HG03039 (cell line): Measurements from ENCODE around the gene MALSU1.
"Not testable (repeated sequence)": the region's sequence is repeated elsewhere in the genome, so short reads cannot be mapped to it uniquely, and the experiment has no call there.

ENCODE experiments used
- ATAC-seq: cut with Tn5 transposase; IDR thresholded peaks from one replicate; pipeline ENCODE4 v1.9.1; 2021; ENCODE audit warnings: mild to moderate bottlenecking, moderate library complexity; ENCODE audit not compliant: unreplicated experiment

Gene MALSU1

DNA sequence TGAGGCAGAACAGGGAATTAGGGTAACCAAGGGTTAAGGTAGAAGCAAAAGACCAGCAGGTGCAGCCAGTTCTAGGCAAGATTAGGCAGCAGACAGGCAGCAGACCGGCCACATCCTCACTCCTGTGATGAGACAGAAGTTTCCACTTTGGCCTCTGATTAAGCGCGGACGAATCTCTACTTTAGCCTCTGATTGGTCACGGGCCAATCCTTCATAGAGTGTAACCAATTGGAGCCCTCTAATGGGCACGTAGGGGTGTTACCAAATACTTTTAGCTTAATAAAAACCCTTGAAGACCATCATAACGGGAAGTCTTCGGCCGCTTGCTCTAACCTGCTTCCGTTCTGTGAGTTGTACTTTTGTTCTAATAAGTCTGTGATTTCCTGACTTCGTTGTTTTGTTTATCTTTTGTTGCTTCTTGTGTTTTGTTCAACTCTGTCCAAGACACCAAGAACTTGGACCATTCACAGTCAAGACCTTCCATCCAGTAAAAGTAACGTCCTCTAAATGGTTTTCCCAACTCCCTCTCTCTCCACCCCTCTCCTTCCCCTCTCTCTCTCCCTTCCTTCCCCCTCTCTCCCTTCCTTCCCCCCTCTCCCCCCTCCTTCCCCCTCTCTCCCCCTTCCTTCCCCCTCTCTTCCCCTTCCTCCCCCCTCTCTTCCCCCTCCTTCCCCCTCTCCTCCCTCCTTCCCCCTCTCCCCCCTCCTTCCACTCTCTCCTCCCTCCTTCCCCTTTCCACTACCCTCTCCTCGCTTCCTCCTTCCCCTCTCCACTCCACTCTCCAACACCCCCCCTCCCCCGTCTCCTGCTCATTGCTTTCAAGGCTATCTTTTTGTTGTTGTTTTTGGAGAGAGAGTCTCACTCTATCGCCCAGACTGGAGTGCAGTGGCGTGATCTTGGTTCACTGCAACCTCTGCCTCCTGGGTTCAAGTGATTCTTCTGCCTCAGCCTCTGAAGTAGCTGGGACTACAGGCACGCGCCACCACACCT, 13.2 kb upstream of the MALSU1 start:
- no peak for ATAC-seq

DNA sequence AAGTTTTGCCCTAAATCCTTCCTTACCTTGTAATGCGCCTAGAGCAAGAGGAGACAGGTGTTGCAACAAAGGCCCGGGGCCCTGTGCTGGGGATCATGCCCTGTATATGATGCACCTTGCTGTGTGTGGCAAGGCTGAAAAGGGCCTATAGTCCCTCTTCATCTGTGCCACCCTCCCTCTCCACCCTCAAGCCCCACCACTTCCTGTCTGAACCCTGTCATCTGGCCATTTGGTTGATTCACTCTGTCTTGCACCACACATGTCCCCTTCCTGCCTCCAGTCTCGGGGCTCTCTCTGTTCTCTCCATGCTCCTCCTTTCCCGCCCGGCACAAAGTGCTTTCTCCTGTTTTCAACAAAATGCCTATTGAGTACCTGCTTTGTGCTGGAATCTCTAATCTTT, 11.5 kb upstream of the MALSU1 start:
- no peak for ATAC-seq

GRCh38 chr7:23290993-23291392, 8.1 kb upstream of the MALSU1 start:
- no peak for ATAC-seq

GRCh38 chr7:23291957-23292560, 7.1 kb upstream of the MALSU1 start:
- ATAC-seq: no peak

DNA sequence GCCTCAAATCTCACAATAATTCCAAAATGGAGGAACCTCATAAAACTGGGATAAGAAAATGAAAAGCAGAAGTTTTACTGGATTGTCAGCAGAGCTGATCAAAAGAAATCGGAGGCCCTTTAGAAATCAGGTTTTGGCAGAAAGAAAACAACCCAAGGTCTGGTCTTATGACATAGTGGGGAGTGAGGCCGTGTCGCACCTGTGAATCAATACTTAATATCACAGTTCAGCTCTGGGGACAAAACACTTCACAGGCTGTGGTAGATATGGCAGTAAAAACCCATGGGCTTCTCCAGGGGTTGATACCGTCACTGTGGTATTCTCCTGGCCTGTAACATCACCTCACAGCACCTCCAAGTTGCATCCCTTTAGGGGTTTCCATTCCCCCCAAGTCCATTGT, 6.5 kb upstream of the MALSU1 start:
- no peak for ATAC-seq

DNA sequence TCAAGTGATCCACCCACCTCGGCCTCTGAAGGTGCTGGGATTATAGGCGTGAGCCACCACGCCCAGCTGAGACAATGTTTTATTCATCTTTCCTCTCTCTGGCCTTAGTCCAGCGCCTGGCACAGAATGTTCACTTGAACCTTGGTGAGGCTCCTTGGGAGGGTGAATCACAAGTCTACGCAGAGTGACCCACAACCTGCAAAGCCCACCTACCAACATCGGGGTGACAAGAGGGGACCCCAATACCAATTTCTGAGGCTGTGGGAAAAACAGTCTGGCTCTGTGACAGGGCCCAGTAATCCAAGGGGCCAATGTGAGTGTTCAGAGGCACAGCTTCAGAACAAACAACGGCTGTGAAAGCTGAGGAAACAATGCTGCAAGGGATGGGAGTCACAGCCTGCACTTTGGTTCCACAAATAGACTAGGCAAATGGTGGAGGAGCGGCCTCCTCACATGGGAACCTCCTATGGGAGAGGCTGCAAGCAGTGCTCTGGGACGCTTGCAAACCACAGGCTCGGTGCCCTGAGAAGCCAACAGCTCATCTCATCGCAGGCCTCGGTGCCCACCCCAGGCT, 5.6 kb upstream of the MALSU1 start:
- ATAC-seq: no peak

- no peak for ATAC-seq
These were observed 4.4 kb upstream of the MALSU1 start for GRCh38 chr7:23294549-23295400.

DNA sequence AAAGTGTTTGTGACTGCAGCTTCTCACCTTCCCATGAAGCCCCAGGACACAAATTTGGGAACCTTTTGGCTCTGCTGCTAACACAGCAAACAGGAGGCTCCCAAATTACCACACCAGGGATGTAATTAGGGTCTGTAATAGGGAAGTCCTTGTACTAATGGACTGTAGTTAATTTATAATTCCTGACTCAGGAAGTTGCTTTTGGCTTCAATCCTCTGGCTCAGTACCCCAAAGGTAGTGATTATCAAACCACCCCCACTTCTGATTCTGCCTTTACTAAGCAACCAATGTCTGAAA, 3.8 kb upstream of the MALSU1 start:
- ATAC-seq: no peak

DNA sequence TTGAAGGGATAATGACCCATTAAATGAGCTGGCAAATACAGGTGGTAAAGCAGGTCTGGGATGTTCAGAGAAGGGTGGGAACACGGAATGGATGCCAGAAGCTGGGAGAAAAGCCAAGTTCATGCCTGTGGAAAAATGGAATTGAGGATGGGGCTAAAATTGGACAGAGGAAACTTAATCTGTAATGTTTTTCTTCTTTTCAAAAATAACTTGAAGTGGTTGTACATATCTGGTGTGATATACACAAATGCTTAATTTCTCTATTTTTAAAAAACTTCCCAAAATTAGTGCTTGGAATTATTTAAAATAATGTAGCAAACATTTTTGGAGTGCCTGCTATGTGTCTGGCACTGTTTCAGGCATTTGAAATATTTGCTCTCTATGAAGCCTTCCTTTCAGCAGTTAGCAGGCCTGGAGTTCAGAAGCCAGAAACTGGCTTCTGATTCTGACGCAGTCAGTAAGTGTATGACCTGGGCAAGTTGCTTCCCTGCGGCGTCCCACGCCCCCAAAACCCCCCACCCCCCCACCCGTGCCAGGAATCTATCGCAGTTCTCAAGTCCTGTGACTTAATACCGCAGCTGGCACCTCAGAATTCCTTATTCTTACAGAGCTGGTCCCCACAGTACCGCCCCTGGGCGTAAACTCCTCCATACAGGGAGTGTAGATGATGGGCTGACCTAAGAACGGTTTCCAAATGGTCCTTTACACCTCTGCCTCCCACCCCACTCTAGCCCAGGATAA, 828 bp upstream of the MALSU1 start:
- ATAC-seq: no peak

DNA sequence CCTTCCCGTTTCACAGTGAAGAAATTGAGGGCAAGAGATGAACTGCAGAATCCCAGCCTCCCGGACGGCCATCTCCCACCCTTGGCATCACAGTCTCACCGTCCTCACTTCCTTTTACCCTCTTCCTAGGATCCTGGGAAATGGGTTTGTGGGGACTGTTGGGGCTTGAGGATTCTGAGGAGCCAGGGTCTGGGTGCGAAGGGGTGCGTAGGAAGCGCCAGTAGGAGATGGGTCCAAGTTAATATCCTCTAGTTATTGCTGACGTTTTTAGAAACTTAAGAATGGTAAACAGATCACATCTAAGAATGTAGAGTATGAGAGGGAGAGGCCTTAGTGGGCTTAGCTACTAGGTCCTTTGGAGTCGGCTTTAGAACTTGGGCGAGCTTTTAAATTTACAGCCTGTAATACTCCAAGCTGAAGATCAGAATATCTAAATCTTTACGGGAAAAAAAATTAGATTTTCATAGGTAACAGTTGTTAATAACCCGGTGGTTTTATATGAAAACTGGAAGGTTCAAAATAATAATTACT, 696 bp downstream of the MALSU1 start:
- ATAC-seq: peak; percentile 2

DNA sequence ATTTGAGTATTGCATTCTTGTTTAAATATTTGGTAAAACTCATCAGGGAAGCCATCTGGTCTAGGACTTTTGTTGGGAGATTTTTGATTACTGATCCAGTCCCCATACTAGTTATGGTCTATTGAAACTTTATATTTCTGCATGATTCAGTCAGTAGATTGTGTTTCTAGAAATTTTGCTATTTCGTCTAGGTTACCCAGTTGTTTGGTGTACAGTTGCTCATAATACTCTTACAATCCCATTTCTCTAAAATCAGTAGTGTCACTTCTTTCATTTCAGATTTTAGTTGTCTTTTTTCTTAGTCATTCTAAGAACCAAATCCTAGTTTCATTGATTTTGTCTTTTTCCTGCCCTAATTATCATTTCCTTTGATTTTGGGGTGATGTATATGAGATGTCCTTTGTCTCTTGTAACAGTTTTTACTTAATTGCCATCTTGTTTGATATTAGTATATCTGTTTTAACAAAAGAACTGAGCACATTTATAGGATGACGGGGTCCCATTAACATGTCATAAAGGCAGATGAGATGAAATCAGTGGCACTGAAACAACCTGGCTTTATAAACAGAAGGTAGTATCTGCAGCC, 7.9 kb downstream of the MALSU1 start:
- no peak for ATAC-seq

DNA sequence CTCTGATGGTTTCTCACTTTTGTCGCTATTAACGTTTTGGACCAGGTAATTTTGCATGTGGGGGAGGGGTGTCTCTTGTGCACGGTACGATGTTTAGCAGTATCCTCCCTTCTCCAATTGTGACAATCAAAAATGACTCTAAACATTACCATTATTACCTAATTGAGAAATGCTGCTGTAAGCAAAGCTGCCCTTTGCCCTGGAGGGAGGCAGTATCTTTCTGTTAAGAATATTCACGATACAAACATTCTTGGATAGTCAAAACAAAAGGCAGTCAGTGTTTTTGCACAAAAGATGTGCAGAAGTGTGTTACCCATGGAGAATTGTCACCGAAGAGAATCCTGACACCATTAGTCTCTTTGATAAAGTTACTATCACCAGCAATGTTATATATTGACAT, 9.6 kb downstream of the MALSU1 start:
- ATAC-seq: no peak

DNA sequence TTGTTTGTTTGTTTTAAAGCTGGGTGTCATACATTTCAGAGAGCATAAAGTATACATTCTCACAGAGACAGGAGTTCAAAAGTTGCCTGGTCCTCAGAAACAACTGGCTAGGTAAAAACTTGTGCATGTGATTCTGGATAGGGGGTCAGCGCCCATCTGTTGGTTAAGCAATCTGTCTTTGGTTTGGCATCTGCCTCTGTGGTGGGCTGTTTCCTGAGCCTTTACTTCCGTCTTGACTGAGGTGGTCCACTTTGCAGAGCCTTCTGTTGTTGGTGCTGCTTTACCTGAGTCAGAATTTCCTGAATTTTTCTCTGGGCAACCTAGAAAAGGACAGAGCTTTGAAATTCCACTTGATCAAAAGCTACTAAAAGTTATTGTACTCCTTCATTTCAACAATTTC, 13.0 kb downstream of the MALSU1 start:
- ATAC-seq: not testable (repeated sequence)

- no peak for ATAC-seq
These were observed 16.2 kb downstream of the MALSU1 start for GRCh38 chr7:23315366-23315765.

- ATAC-seq: no peak
These were observed 32.0 kb downstream of the MALSU1 start for GRCh38 chr7:23331132-23331531.

DNA sequence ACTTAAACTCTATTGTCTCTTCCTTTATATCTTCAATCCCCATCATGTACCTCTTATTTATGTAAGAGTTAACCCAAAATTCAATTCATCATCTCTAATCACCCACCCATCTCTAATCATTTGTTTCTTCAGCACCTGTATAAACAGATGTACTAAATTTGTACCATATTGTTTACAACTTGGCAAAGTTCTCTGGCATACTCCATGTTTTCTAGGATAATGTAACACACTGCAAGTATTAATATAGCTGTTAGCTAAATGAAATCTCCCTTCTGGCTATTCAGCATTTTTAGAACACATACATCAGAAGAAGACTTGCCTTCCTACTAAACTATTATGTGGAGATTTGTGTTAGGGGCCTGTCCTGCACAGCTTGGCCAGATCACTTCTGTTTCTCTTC, 33.1 kb downstream of the MALSU1 start:
- no peak for ATAC-seq

- no peak for ATAC-seq
These were observed 33.9 kb downstream of the MALSU1 start for GRCh38 chr7:23332910-23333612.

GRCh38 chr7:23333671-23334246, 34.6 kb downstream of the MALSU1 start:
- ATAC-seq: no peak

DNA sequence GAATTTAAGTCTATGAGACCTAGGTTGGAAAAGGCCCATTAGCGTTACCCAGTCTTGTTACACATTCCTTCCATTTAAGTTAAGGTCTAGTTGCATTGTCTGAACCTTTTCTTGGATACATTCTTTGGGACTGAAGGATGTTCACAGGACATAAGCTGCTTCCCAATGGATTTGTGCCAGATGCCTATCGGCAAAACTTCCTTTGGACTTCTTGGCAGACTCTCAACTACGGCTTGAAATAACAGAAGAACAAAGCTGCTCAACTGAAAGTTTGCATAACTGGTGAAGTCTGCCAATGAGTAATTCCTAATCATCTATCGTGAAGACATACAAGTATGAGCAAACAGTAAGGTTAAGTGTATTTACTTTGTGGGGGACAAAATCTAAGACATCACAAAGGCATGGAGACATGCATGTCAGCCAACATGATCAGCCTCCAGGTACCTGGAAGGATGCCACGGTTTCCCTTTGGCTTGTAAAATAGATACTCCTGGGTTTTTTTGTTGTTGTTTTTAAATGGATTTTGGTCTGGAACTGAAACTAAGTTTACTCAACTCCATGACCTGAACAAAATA, 35.4 kb downstream of the MALSU1 start:
- no peak for ATAC-seq
